Body of pancreas (tissue), 4 donors: ENCODE results near the gene CHSY1.

Experiments used
- POLR2A ChIP-seq, 3 donors: fragments of 450-650 bp; IDR thresholded peaks; one replicate each; pipeline ENCODE4 v1.6.1; 2016; ENCODE audit warnings: antibody characterized with exemption in 3 of 3, mild to moderate bottlenecking in 2 of 3
- TF ChIP-seq, protein P1 (sequence below), 7 experiments: fragments of 450-650 bp in 4 of 7; fragments of 200-600 bp in 3 of 7; sonication (generic) in 3 of 7; IDR thresholded peaks; one replicate each; pipeline ENCODE4 v1.5.1; 2016 to 2019; ENCODE audit warnings: antibody characterized with exemption in 7 of 7

DNA sequence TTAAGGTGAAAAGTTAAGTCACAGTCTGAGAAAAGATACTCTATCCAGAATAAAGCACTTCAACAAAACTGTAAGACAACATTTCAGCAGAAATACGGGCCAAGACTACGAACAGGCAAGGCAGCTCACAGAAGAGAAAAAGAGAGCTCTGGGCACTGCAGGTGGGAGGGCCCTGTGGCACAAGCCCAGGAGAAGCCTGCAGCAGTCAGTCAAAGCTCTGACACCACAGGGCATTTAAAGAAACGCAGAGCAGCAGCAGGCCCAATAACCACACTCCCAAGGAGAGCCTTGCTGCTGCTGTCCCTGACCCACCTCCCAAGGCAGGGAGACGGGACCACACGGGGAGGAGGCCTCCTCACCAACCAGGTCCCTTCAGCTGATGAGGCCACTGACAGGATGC is 19.2 kb downstream of the CHSY1 start:
- TF ChIP-seq, protein P1, sequence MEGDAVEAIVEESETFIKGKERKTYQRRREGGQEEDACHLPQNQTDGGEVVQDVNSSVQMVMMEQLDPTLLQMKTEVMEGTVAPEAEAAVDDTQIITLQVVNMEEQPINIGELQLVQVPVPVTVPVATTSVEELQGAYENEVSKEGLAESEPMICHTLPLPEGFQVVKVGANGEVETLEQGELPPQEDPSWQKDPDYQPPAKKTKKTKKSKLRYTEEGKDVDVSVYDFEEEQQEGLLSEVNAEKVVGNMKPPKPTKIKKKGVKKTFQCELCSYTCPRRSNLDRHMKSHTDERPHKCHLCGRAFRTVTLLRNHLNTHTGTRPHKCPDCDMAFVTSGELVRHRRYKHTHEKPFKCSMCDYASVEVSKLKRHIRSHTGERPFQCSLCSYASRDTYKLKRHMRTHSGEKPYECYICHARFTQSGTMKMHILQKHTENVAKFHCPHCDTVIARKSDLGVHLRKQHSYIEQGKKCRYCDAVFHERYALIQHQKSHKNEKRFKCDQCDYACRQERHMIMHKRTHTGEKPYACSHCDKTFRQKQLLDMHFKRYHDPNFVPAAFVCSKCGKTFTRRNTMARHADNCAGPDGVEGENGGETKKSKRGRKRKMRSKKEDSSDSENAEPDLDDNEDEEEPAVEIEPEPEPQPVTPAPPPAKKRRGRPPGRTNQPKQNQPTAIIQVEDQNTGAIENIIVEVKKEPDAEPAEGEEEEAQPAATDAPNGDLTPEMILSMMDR (IDR thresholded peaks at IDR 0.05): no peak
- no peak for TF ChIP-seq POLR2A (IDR thresholded peaks at IDR 0.05)
